IMR-90 (cell line): ENCODE measurements around the gene PPM1D. TPM values are rescaled to one million over a fixed set of nuclear protein-coding genes. Genes with fewer than 3 reads are reported as not detected.
A peak's percentile ranks its signal among the peaks of the same experiment; 100 is the strongest.

ENCODE experiments used
- ATAC-seq: fragments of 200-7000 bp; cut with Tn5 transposase; 2 replicates; pipeline ENCODE4 v1.9.1; 2020; ENCODE audit warnings: low read depth, mild to moderate bottlenecking, moderate library complexity
- BruUV-seq: library from RNA; stranded (reverse); fragments of 400-500 nt; replicated peaks from 2 replicates; lab custom pipeline; 2021; lab: Mats Ljungman, UMichigan
- CTCF ChIA-PET: fragments of 300-600 bp; formaldehyde crosslinking; extraction: SDS; loops from one replicate; lab custom pipeline; 2021; ENCODE audit warnings: antibody characterized with exemption; lab: Yijun Ruan, JAX
- POLR2A ChIA-PET: fragments of 300-600 bp; sonication (Branson Sonifier 250); formaldehyde crosslinking; loops from one replicate; lab custom pipeline; 2022; ENCODE audit warnings: antibody characterized with exemption; ENCODE audit not compliant: unreplicated experiment; lab: Charles Lee
- DNase-seq: peaks from one replicate; pipeline ENCODE4 v3.0.0; 2013
- H2AFZ ChIP-seq: replicated peaks from 2 replicates; pipeline ENCODE3; 2013; ENCODE audit warnings: low read length, mild to moderate bottlenecking; ENCODE audit not compliant: poor library complexity
- H2AK5ac ChIP-seq: 2 replicates; pipeline ENCODE4 v1.6.1; 2013; ENCODE audit warnings: low read depth, low read length, inconsistent platforms
- H2AK9ac ChIP-seq: replicated peaks from 2 replicates; pipeline ENCODE3; 2013; ENCODE audit warnings: mild to moderate bottlenecking, low read depth, low read length, moderate library complexity; ENCODE audit not compliant: poor library complexity
- H2BK120ac ChIP-seq: 2 replicates; pipeline ENCODE4 v1.6.1; 2013; ENCODE audit warnings: low read depth, low read length, inconsistent platforms
- H2BK15ac ChIP-seq: 3 replicates; pipeline ENCODE4 v1.6.1; 2013; ENCODE audit warnings: low read depth, low read length, inconsistent platforms
- H2BK20ac ChIP-seq: 2 replicates; pipeline ENCODE4 v1.6.1; 2013; ENCODE audit warnings: low read depth, mild to moderate bottlenecking, inconsistent platforms, low read length, moderate library complexity
- H2BK5ac ChIP-seq: 2 replicates; pipeline ENCODE4 v1.6.1; 2013; ENCODE audit warnings: mild to moderate bottlenecking, low read depth, low read length, inconsistent platforms; ENCODE audit not compliant: poor library complexity, severe bottlenecking
- H3K14ac ChIP-seq: replicated peaks from 2 replicates; pipeline ENCODE4 v1.6.1; 2013; ENCODE audit warnings: low read depth, low read length, inconsistent platforms
- H3K18ac ChIP-seq: 2 replicates; pipeline ENCODE4 v1.6.1; 2013; ENCODE audit warnings: low read depth, low read length, control low read depth
- H3K23ac ChIP-seq: 2 replicates; pipeline ENCODE4 v1.6.1; 2013; ENCODE audit warnings: low read depth, low read length, inconsistent platforms
- H3K27ac ChIP-seq: 2 replicates; pipeline ENCODE4 v1.5.1; 2013; ENCODE audit warnings: mild to moderate bottlenecking, control low read depth, low read length; ENCODE audit not compliant: insufficient read depth
- H3K27me3 ChIP-seq: 2 replicates; pipeline ENCODE4 v1.6.1; 2013; ENCODE audit warnings: low read length; ENCODE audit not compliant: control insufficient read depth, insufficient read depth
- H3K36me3 ChIP-seq: 2 replicates; pipeline ENCODE4 v1.6.1; 2013; ENCODE audit warnings: low read length, mixed read lengths; ENCODE audit not compliant: control insufficient read depth, insufficient read depth
- H3K4ac ChIP-seq: 2 replicates; pipeline ENCODE4 v1.6.1; 2013; ENCODE audit warnings: low read depth, low read length, inconsistent platforms
- H3K4me1 ChIP-seq: 2 replicates; pipeline ENCODE4 v1.6.1; 2013; ENCODE audit warnings: low read length, mixed read lengths; ENCODE audit not compliant: control insufficient read depth, insufficient read depth
- H3K4me2 ChIP-seq: 2 replicates; pipeline ENCODE4 v1.6.1; 2013; ENCODE audit warnings: low read depth, mild to moderate bottlenecking, control low read depth, low read length, moderate library complexity
- H3K4me3 ChIP-seq: 2 replicates; pipeline ENCODE4 v1.5.1; 2013; ENCODE audit warnings: low read depth, mild to moderate bottlenecking, control low read depth, low read length, moderate library complexity; ENCODE audit not compliant: insufficient read depth
- H3K56ac ChIP-seq: 2 replicates; pipeline ENCODE4 v1.6.1; 2013; ENCODE audit warnings: low read length, inconsistent platforms; ENCODE audit not compliant: insufficient read depth; ENCODE audit errors: extremely low read depth
- H3K79me1 ChIP-seq, 2 experiments: 2 replicates each; pipeline ENCODE4 v1.6.1; 2013; ENCODE audit warnings: low read length in 2 of 2, inconsistent platforms in 1 of 2, low read depth in 1 of 2
- H3K9ac ChIP-seq: 2 replicates; pipeline ENCODE4 v1.6.1; 2013; ENCODE audit warnings: low read depth, low read length, control low read depth
- H3K9me1 ChIP-seq: 2 replicates; pipeline ENCODE4 v1.6.1; 2013; ENCODE audit warnings: low read length, inconsistent platforms; ENCODE audit not compliant: insufficient read depth
- H3K9me3 ChIP-seq: 2 replicates; pipeline ENCODE4 v1.6.1; 2013; ENCODE audit warnings: low read length; ENCODE audit not compliant: control insufficient read depth, insufficient read depth
- H4K20me1 ChIP-seq: 2 replicates; pipeline ENCODE4 v1.6.1; 2013; ENCODE audit warnings: low read length, inconsistent platforms; ENCODE audit not compliant: insufficient read depth
- H4K5ac ChIP-seq: 2 replicates; pipeline ENCODE4 v1.6.1; 2013; ENCODE audit warnings: mild to moderate bottlenecking, low read depth, low read length, control low read depth
- H4K8ac ChIP-seq, 2 experiments: 2 replicates each; pipeline ENCODE4 v1.6.1; 2013; ENCODE audit warnings: low read depth in 2 of 2, low read length in 2 of 2, control low read depth in 1 of 2, inconsistent platforms in 1 of 2
- H4K91ac ChIP-seq: 2 replicates; pipeline ENCODE4 v1.6.1; 2013; ENCODE audit warnings: low read depth, low read length, inconsistent platforms; ENCODE audit not compliant: insufficient read depth
- BHLHE40 ChIP-seq: fragments of 150-350 bp; IDR thresholded peaks from 2 replicates; pipeline ENCODE4 v1.6.1; 2016; ENCODE audit warnings: mild to moderate bottlenecking, low read depth, low read length
- CEBPB ChIP-seq: IDR thresholded peaks from 2 replicates; pipeline ENCODE4 v1.6.1; 2012; ENCODE audit warnings: low read depth, low read length, improper control_type of control experiment
- CHD1 ChIP-seq: IDR thresholded peaks from 2 replicates; pipeline ENCODE4 v1.6.1; 2012; ENCODE audit warnings: low read depth, low read length, improper control_type of control experiment
- FOS ChIP-seq: fragments of 150-350 bp; IDR thresholded peaks from 2 replicates; pipeline ENCODE4 v1.6.1; 2016; ENCODE audit warnings: low read depth, low read length
- POLR2A ChIP-seq: IDR thresholded peaks from 2 replicates; pipeline ENCODE4 v1.6.1; 2012; ENCODE audit warnings: mild to moderate bottlenecking, low read depth, low read length
- RAD21 ChIP-seq: IDR thresholded peaks from 2 replicates; pipeline ENCODE4 v1.6.1; 2012; ENCODE audit warnings: low read length, improper control_type of control experiment
- WGBS, 2 experiments: methylation state at CpG; one replicate each; pipeline versions ENCODE4 v1.1.5 to v1.1.7; 2013; ENCODE audit warnings: missing lambda C conversion rate in 2 of 2; ENCODE audit not compliant: insufficient read length in 1 of 2; ENCODE audit errors: extremely low coverage in 2 of 2; 5-methylcytosine and 5-hydroxymethylcytosine counted together
- dilution Hi-C: fragments of 300-500 bp; cut with HindIII; formaldehyde crosslinking; loops from one replicate; pipeline ENCODE4 v1.14.3; 2018; ENCODE audit warnings: low sequenced_read_pairs; ENCODE audit not compliant: unreplicated experiment
- in situ Hi-C: fragments of 300-500 bp; cut with MboI; formaldehyde crosslinking; loops from 3 replicates; pipeline ENCODE4 v1.14.3; 2019; ENCODE audit warnings: low sequenced_read_pairs, inconsistent platforms, mixed read lengths
- intact Hi-C: fragments of 100-400 bp; cut with micrococcal nuclease; formaldehyde crosslinking; loops from 2 replicates; pipeline ENCODE4 v1.10.0; 2022
- polyA plus RNA-seq, 3 experiments: library from polyadenylated mRNA; depleted of rRNA; stranded (reverse); fragments of >200 nt; gene quantifications; 2 replicates each; pipeline ENCODE4 v1.2.3, GENCODE V29; 2012; ENCODE audit warnings: low replicate concordance in 1 of 3
- total RNA-seq: library from RNA; depleted of rRNA; stranded (reverse); fragments of >200 nt; gene quantifications from 2 replicates; pipeline ENCODE4 v1.2.3, GENCODE V29; 2012

PPM1D gene
- total and polyA plus RNA-seq, 2 of the 4 experiments (the other 2 are of a cell fraction), result 5.5 to 16.1 TPM

DNA sequence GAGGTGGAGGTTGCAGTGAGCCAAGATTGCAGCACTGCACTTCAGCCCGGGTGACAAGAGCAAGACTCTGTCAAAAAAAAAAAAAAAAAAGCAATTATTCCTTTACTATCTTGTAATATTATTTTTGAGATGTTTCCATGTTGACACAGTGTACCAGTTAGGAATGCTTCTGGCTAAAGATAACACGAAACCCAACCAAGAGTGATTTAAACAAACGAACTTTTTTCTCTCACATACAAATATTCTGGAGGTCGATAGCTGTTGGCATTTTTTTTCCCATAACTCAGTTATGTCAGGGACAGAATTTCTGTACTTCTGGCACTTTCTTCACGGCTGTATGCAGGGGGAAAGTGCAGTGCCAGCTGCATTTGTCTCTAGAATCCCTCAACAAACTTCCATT is 9.9 kb upstream of the PPM1D start:
- no peak overlapping the region for H3K4me3 ChIP-seq
- H3K23ac ChIP-seq, result no peak overlapping the region
- no peak overlapping the region for H2BK5ac ChIP-seq
- no peak overlapping the region for H2BK120ac ChIP-seq
- no peak overlapping the region for H3K9ac ChIP-seq
- H3K9me1 ChIP-seq, result no peaks in the 10 kb centered on the region
- H4K91ac ChIP-seq, result no peak overlapping the region
- DNase-seq (no peak), ATAC-seq (peak; percentile 42; the same call in 1 of the 2 replicates)
- no peaks in the 10 kb centered on the region for H4K20me1 ChIP-seq
- H3K4ac ChIP-seq, result no peak overlapping the region
- no peak overlapping the region for H4K8ac ChIP-seq
- H2AK9ac ChIP-seq, result no peak overlapping the region
- no peak overlapping the region for H4K5ac ChIP-seq
- no peaks in the 10 kb centered on the region; the same call in 1 of the 2 replicates for H3K4me1 ChIP-seq
- ChIA-PET CTCF (no interaction called here), POLR2A (no interaction called here)
- H3K36me3 ChIP-seq, result no peaks in the 10 kb centered on the region
- no peak overlapping the region for H3K14ac ChIP-seq
- H3K9me3 ChIP-seq, result no peaks in the 10 kb centered on the region
- in situ Hi-C loops (no loop called here), dilution Hi-C loops (no loop called here), intact Hi-C loops (no loop called here)
- H2AK5ac ChIP-seq, result no peak overlapping the region
- no TSS peak for BruUV-seq
- no peak overlapping the region for H3K56ac ChIP-seq
- TF ChIP-seq CHD1 (no peak), RAD21 (no peak), FOS (no peak), CEBPB (no peak), POLR2A (no peak), BHLHE40 (no peak)
- WGBS, 2 experiments, result no CpG with 5 or more reads among the region's 5 CpGs
- H2BK15ac ChIP-seq, result no peak overlapping the region
- H2BK20ac ChIP-seq, result no peak overlapping the region
- H2AFZ ChIP-seq, result no peak overlapping the region
- H3K27ac ChIP-seq, result no peak overlapping the region
- no peak overlapping the region for H3K18ac ChIP-seq
- peaks cover 4% of the 10 kb centered on the region; the same call in 1 of the 2 replicates for H3K27me3 ChIP-seq
- H3K79me1 ChIP-seq, result no peaks in the 10 kb centered on the region
- H3K4me2 ChIP-seq, result no peak overlapping the region
